GM12873 (cell line): ENCODE results near the gene PDZD4.

Experiments
- TF ChIP-seq, protein P1 (sequence below): IDR thresholded peaks from 2 replicates; pipeline ENCODE4 v1.5.1; 2012; ENCODE audit warnings: low read depth, mild to moderate bottlenecking, moderate library complexity, low read length, control low read depth; ENCODE audit not compliant: insufficient read depth; ENCODE audit errors: missing control alignments

PDZD4 gene

DNA sequence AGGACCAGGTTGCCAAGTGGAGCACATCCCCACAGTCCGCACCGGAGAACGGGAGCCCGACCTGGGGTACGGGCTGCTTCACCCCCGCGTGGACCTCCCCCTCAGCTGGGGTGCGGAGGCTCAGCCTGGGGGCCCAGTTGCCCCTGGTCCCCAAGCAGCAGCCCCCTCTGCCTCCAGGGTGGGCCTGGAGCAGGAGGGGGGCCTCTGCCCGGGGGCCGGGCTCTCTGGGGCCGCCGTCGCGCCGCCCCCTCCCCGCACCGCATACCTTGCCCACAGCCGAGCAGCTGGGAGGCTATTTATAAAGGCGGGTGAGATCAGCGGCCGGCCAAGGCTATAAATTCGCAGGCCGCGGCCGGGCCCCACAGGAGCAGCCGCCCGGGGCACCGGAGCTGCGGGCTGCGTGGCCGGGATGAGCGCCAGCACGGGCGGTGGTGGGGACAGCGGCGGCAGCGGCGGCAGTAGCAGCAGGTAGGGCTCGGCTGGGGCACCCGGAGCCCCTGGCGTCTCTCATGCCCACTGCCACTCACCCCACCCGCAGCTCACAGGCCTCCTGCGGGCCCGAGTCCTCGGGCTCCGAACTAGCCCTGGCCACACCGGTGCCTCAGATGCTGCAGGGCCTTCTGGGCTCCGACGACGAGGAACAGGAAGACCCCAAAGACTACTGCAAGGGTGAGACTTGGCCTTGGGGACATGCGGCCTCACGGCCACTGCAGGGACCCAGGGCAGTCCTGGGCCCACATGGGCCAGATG, 49.5 kb downstream of the PDZD4 start, which contains the start of gene SRPK3:
Gene SRPK3 (plus strand): TSS at position 364 of the 750 bp plus-strand sequence. CDS start 46 bp downstream, at position 410.
- TF ChIP-seq, protein P1, sequence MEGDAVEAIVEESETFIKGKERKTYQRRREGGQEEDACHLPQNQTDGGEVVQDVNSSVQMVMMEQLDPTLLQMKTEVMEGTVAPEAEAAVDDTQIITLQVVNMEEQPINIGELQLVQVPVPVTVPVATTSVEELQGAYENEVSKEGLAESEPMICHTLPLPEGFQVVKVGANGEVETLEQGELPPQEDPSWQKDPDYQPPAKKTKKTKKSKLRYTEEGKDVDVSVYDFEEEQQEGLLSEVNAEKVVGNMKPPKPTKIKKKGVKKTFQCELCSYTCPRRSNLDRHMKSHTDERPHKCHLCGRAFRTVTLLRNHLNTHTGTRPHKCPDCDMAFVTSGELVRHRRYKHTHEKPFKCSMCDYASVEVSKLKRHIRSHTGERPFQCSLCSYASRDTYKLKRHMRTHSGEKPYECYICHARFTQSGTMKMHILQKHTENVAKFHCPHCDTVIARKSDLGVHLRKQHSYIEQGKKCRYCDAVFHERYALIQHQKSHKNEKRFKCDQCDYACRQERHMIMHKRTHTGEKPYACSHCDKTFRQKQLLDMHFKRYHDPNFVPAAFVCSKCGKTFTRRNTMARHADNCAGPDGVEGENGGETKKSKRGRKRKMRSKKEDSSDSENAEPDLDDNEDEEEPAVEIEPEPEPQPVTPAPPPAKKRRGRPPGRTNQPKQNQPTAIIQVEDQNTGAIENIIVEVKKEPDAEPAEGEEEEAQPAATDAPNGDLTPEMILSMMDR: no peak

DNA sequence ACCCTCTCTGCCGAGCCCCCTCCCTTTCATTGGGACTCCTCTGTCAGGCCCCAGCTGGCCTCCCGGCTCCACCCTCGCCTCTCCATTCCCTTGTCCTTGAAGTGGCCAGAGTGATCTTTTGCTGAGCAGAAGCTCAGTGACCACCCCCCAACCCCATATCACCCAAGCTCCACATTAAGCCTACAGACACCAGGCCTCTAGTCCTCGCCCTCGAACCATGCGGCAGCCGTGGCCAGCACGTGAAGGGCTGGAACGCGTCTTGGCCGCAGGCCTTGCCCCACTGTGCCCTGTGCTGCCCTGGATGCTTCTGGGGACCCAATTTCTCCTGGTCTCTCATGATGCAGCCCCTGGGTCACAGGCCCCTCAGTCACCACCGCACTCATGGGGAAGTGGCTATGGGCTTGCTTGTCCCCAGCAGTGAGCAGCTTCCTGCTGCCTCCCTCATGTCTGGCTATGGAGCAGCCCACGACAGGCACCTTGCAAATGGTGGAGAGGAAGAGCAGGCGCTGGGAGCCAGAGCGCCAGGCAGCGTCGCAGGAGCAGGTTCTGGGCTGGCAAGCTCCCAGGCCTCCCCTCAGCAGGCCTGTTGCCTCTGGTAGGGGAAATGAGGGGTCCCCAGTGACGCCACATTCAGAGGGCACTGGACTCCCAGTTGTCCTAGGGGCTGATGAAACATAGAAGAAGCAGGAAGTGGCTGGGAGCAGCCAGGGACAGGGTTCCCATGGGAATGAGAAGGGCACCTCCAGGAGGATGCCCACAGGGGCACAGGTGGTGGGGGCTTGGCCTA, 50.3 kb downstream of the PDZD4 start:
- TF ChIP-seq, protein P1: no peak

DNA sequence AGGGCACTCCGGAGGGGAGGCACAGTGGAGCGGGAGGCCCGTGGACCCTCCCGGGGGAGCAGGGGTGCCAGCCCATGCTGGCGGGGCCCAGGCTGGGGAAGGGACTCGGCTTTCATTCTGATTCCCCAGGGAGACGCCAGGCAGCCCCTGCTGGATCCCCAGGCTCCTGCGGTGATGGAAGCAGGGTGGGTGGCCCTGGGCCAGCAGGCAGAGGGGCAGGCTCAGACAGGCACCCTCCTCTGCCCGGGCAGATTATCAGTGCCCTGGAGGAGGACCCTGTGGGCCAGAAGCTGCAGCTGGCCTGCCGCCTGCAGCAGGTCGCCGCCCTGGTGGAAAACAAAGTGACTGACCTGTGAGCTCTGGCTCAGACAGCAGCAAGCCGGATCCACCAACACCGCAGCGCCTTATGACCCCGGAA, 51.7 kb downstream of the PDZD4 start:
- TF ChIP-seq, protein P1: no peak

DNA sequence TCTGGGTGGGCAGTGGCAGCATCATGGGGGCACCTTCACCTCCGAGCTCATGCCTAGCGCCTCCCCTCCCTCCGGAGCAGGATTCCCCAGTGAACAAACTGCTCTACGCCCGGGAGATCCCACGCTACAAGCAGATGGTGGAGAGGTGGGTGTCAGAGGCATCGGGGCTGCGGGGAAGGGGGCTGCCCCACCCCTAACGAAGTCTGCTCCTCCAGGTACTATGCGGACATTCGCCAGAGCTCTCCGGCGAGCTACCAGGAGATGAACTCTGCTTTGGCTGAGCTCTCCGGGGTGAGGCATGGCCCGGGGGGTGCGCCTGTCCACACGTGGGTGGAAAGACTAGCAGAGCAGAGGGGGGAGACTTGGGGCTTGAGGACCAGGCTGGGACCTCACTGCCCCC, 52.2 kb downstream of the PDZD4 start:
- TF ChIP-seq, protein P1: no peak

DNA sequence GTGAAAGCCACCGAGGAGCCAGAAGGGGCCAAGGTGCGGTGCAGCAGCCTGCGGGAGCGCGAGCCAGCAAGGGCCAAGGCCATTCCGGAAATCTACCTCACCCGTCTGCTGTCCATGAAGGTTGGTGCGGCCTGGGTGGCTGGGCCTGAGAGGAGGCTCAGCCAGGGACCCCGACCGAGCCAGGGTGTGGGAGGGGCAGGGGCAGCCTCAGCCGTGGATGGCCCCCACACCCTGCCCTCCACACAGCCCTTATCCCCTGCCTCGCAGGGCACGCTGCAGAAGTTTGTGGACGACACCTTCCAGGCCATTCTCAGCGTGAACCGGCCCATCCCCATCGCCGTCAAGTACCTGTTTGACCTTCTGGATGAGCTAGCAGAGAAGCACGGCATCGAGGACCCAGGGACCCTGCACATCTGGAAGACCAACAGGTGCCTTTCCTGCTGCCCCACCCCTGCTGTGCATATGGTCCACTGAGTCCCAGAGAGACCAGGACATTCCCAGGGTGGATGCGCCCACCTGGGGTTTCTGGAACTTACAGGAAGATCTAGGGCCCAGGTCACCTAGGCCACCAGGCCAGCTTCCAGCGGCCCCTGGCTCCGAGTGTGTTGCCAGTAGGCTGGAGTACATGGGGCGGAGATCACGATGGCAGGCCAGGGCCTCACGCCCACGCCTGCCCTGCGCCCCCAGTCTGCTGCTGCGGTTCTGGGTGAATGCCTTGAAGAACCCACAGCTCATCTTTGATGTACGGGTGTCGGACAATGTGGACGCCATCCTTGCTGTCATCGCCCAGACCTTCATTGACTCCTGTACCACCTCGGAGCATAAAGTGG, 52.9 kb downstream of the PDZD4 start:
- TF ChIP-seq, protein P1: no peak

DNA sequence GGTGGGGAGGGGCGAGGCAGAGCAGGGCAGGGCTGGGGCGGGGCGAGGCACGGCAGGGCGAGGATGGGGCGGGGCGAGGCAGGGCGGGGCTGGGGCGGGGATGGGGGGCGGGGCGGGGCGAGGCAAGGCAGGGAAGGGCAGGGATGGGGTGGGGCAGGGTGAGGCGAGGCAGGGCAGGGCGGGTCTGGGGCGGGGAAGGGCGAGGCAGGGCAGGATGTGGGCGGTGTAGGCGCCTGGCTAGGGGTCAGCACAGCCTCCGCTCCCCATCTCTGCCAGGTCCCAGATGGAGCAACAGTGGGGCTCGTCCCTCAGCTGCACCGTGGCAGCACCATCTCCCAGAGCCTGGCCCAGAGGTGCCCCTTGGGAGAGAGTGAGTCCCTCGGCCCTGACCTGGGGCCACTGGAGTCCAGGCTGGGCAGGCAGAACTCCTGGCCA, 53.7 kb downstream of the PDZD4 start:
- TF ChIP-seq, protein P1: no peak
